Keratinocyte (primary cell): ENCODE results near the gene SPECC1.

Experiments used
- EZH2 ChIP-seq: IDR thresholded peaks from one replicate; pipeline ENCODE4 v1.6.1; 2012; ENCODE audit warnings: inconsistent platforms, mild to moderate bottlenecking, low read length, moderate library complexity
- TF ChIP-seq, protein P1 (sequence below), 3 experiments: IDR thresholded peaks in 1 of 3; conservative IDR thresholded peaks in 1 of 3; optimal IDR thresholded peaks in 1 of 3; 2 replicates in 2 of 3; 3 replicates in 1 of 3; pipeline versions ENCODE3 to v1.5.1; 2011; ENCODE audit warnings: low read length in 3 of 3, mild to moderate bottlenecking in 3 of 3, moderate library complexity in 2 of 3, control low read depth in 1 of 3, inconsistent platforms in 1 of 3; ENCODE audit not compliant: insufficient read depth in 2 of 3; ENCODE audit errors: extremely low read depth in 1 of 3

DNA sequence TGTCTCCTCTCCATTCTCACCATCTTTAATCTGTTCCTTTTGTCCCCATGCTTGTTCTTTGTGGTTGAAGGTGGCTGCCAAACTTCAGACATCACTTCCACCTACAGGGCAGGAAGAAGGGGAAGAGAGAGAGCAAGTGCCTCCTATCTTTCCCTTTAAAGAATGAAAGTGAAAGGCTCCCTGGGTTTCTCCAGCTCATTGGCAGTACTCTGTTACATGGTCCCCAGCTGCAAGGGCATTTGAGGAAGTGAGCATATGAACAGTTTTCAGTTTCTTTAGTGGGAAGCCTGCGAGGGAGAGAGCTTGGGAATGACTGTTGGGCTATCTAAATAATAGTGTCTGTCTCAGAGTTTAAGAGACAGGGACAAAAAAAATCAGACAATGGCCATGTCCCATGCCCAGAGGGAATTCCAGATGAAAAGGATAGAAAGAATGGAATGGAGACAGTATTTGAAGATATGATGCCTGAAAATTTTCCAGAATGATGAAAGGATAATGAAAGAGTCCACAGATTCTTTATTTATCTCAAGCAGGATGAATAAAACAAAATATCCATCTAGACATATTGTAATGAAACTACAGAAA is 298.3 kb downstream of the SPECC1 start:
- TF ChIP-seq, protein P1, sequence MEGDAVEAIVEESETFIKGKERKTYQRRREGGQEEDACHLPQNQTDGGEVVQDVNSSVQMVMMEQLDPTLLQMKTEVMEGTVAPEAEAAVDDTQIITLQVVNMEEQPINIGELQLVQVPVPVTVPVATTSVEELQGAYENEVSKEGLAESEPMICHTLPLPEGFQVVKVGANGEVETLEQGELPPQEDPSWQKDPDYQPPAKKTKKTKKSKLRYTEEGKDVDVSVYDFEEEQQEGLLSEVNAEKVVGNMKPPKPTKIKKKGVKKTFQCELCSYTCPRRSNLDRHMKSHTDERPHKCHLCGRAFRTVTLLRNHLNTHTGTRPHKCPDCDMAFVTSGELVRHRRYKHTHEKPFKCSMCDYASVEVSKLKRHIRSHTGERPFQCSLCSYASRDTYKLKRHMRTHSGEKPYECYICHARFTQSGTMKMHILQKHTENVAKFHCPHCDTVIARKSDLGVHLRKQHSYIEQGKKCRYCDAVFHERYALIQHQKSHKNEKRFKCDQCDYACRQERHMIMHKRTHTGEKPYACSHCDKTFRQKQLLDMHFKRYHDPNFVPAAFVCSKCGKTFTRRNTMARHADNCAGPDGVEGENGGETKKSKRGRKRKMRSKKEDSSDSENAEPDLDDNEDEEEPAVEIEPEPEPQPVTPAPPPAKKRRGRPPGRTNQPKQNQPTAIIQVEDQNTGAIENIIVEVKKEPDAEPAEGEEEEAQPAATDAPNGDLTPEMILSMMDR (optimal IDR thresholded peaks at IDR 0.05 in 1 of 3, IDR thresholded peaks at IDR 0.05 in 1 of 3, conservative IDR thresholded peaks at IDR 0.05 in 1 of 3; ENCODE audit: extremely low read depth in 1 of 3, insufficient read depth in 2 of 3, low read length in 3 of 3), result no peak
- TF ChIP-seq EZH2, result no peak
